ENCODE data around the gene GPR3.
A peak's percentile ranks its signal among the peaks of the same experiment; 100 is the strongest.
"Not testable (repeated sequence)": the region's sequence is repeated elsewhere in the genome, so short reads cannot be mapped to it uniquely, and the experiment has no call there.

GPR3 gene

GRCh38 chr1:27431601-27431940 is 39.1 kb downstream of the GPR3 start:
- DNase-seq (ENCODE audit: low read depth, low spot score): no peak
- TF ChIP-seq FOXP2 (optimal IDR thresholded peaks at IDR 0.05; ENCODE audit: control extremely low read depth, extremely low read length, insufficient read depth) (no peak), POLR2AphosphoS5 (IDR thresholded peaks at IDR 0.05; ENCODE audit: borderline replicate concordance, low read depth, low read length) (no peak), EZH2 (IDR thresholded peaks at IDR 0.05) (no peak)
- Histone ChIP-seq H3K9me3 (ENCODE audit: low read depth, low read length) (no peaks in the 10 kb centered on the region), H3K27ac (no peak overlapping the region), H3K4me3 (no peak overlapping the region), H3K9ac (ENCODE audit: insufficient read length) (no peak overlapping the region), H3K36me3 (ENCODE audit: insufficient read depth, low read length) (peaks cover 18% of the 10 kb centered on the region)

GRCh38 chr1:27432725-27433124 is 40.3 kb downstream of the GPR3 start:
- not testable (repeated sequence) for H3K27ac ChIP-seq; H3K9ac ChIP-seq (ENCODE audit: insufficient read length); H3K9me3 ChIP-seq (ENCODE audit: low read depth, low read length); H3K36me3 ChIP-seq (ENCODE audit: insufficient read depth, low read length); H3K4me3 ChIP-seq; DNase-seq (ENCODE audit: low read depth, low spot score)

- no peak for DNase-seq (ENCODE audit: low read depth, low spot score)
- peak overlapping the region; percentile 47; the same call in 1 of the 2 replicates for H3K27ac ChIP-seq
- no peak overlapping the region for H3K9ac ChIP-seq (ENCODE audit: insufficient read length)
- H3K9me3 ChIP-seq (ENCODE audit: low read depth, low read length): no peaks in the 10 kb centered on the region
- H3K36me3 ChIP-seq (ENCODE audit: insufficient read depth, low read length): no peaks in the 10 kb centered on the region
- no peak overlapping the region for H3K4me3 ChIP-seq
- TF ChIP-seq POLR2AphosphoS5 (IDR thresholded peaks at IDR 0.05; ENCODE audit: borderline replicate concordance, low read depth, low read length) (no peak), FOXP2 (optimal IDR thresholded peaks at IDR 0.05; ENCODE audit: control extremely low read depth, extremely low read length, insufficient read depth) (no peak), EZH2 (IDR thresholded peaks at IDR 0.05) (no peak)
These were observed 41.3 kb downstream of the GPR3 start for GRCh38 chr1:27433706-27434105.

GRCh38 chr1:27435566-27436203 is 43.3 kb downstream of the GPR3 start:
- Histone ChIP-seq H3K4me3 (peak overlapping the region; percentile 64), H3K27ac (peak overlapping the region; percentile 93), H3K9ac (ENCODE audit: insufficient read length) (no peak overlapping the region), H3K36me3 (ENCODE audit: insufficient read depth, low read length) (no peaks in the 10 kb centered on the region), H3K9me3 (ENCODE audit: low read depth, low read length) (no peaks in the 10 kb centered on the region)
- no peak for DNase-seq (ENCODE audit: low read depth, low spot score)
- TF ChIP-seq POLR2AphosphoS5 (IDR thresholded peaks at IDR 0.05; ENCODE audit: borderline replicate concordance, low read depth, low read length) (no peak), EZH2 (IDR thresholded peaks at IDR 0.05) (no peak), FOXP2 (optimal IDR thresholded peaks at IDR 0.05; ENCODE audit: control extremely low read depth, extremely low read length, insufficient read depth) (no peak)

GRCh38 chr1:27436204-27437159 is 44.1 kb downstream of the GPR3 start:
- Histone ChIP-seq H3K27ac (peak overlapping the region; percentile 93), H3K9me3 (ENCODE audit: low read depth, low read length) (no peaks in the 10 kb centered on the region), H3K36me3 (ENCODE audit: insufficient read depth, low read length) (no peaks in the 10 kb centered on the region), H3K9ac (ENCODE audit: insufficient read length) (peak overlapping the region; percentile 16), H3K4me3 (peak overlapping the region; percentile 64)
- TF ChIP-seq EZH2 (IDR thresholded peaks at IDR 0.05) (no peak), POLR2AphosphoS5 (IDR thresholded peaks at IDR 0.05; ENCODE audit: borderline replicate concordance, low read depth, low read length) (no peak), FOXP2 (optimal IDR thresholded peaks at IDR 0.05; ENCODE audit: control extremely low read depth, extremely low read length, insufficient read depth) (no peak)
- DNase-seq (ENCODE audit: low read depth, low spot score): no peak

GRCh38 chr1:27438621-27439061 is 46.2 kb downstream of the GPR3 start:
- TF ChIP-seq EZH2 (IDR thresholded peaks at IDR 0.05) (no peak), FOXP2 (optimal IDR thresholded peaks at IDR 0.05; ENCODE audit: control extremely low read depth, extremely low read length, insufficient read depth) (no peak), POLR2AphosphoS5 (IDR thresholded peaks at IDR 0.05; ENCODE audit: borderline replicate concordance, low read depth, low read length) (no peak)
- Histone ChIP-seq H3K4me3 (no peak overlapping the region), H3K9ac (ENCODE audit: insufficient read length) (no peak overlapping the region), H3K36me3 (ENCODE audit: insufficient read depth, low read length) (no peaks in the 10 kb centered on the region), H3K9me3 (ENCODE audit: low read depth, low read length) (no peaks in the 10 kb centered on the region), H3K27ac (peak overlapping the region; percentile 53; the same call in 1 of the 2 replicates)
- DNase-seq (ENCODE audit: low read depth, low spot score): no peak

- H3K9ac ChIP-seq (ENCODE audit: insufficient read length): no peak overlapping the region
- H3K27ac ChIP-seq: peak overlapping the region; percentile 53; the same call in 1 of the 2 replicates
- TF ChIP-seq POLR2AphosphoS5 (IDR thresholded peaks at IDR 0.05; ENCODE audit: borderline replicate concordance, low read depth, low read length): no peak
- no peak for TF ChIP-seq EZH2 (IDR thresholded peaks at IDR 0.05)
- no peak for TF ChIP-seq FOXP2 (optimal IDR thresholded peaks at IDR 0.05; ENCODE audit: control extremely low read depth, extremely low read length, insufficient read depth)
These were observed 46.7 kb downstream of the GPR3 start for GRCh38 chr1:27439150-27439549.

GRCh38 chr1:27444632-27445031 is 52.2 kb downstream of the GPR3 start:
- Histone ChIP-seq H3K9ac (ENCODE audit: insufficient read length) (no peak overlapping the region), H3K27ac (peak overlapping the region; percentile 46; the same call in 1 of the 2 replicates)
- TF ChIP-seq EZH2 (IDR thresholded peaks at IDR 0.05): no peak
- no peak for TF ChIP-seq FOXP2 (optimal IDR thresholded peaks at IDR 0.05; ENCODE audit: control extremely low read depth, extremely low read length, insufficient read depth)
- TF ChIP-seq POLR2AphosphoS5 (IDR thresholded peaks at IDR 0.05; ENCODE audit: borderline replicate concordance, low read depth, low read length): no peak

More at GRCh38 chr1:27439150-27439549, 46.7 kb downstream of the GPR3 start:
- no peaks in the 10 kb centered on the region for H3K9me3 ChIP-seq (ENCODE audit: low read depth, low read length)
- H3K36me3 ChIP-seq (ENCODE audit: insufficient read depth, low read length): no peaks in the 10 kb centered on the region
- H3K4me3 ChIP-seq: no peak overlapping the region
- no peak for DNase-seq (ENCODE audit: low read depth, low spot score)

More at GRCh38 chr1:27444632-27445031, 52.2 kb downstream of the GPR3 start:
- no peak for DNase-seq (ENCODE audit: low read depth, low spot score)
- H3K36me3 ChIP-seq (ENCODE audit: insufficient read depth, low read length): peaks cover 7% of the 10 kb centered on the region; the same call in 1 of the 2 replicates
- H3K9me3 ChIP-seq (ENCODE audit: low read depth, low read length): no peaks in the 10 kb centered on the region
- no peak overlapping the region for H3K4me3 ChIP-seq

Measured in SK-N-MC (cell line).